GM21723 (cell line): Measurements from ENCODE around the gene GLB1L.
"Not testable (repeated sequence)": the region's sequence is repeated elsewhere in the genome, so short reads cannot be mapped to it uniquely, and the experiment has no call there.

ENCODE experiments used
- ATAC-seq: cut with Tn5 transposase; IDR thresholded peaks from one replicate; pipeline ENCODE4 v1.9.1; 2021; ENCODE audit warnings: mild to moderate bottlenecking, moderate library complexity; ENCODE audit not compliant: unreplicated experiment

The GLB1L gene

GRCh38 chr2:219281588-219281987 lies 36.3 kb upstream of the GLB1L start:
- ATAC-seq = no peak

GRCh38 chr2:219280651-219281050 lies 35.4 kb upstream of the GLB1L start:
- no peak for ATAC-seq

- no peak for ATAC-seq
Observed at GRCh38 chr2:219279916-219280516, 34.8 kb upstream of the GLB1L start.

- peak; percentile 88 for ATAC-seq
Observed at GRCh38 chr2:219279151-219279915, 34.1 kb upstream of the GLB1L start, which contains the start of gene DNAJB2. Gene DNAJB2 (plus strand): TSS chr2:219279366. CDS start chr2:219279834, 468 bp downstream.

GRCh38 chr2:219278655-219279150 lies 33.5 kb upstream of the GLB1L start:
- peak; percentile 5 for ATAC-seq

- ATAC-seq = peak; percentile 24
Observed at GRCh38 chr2:219277703-219278654, 32.7 kb upstream of the GLB1L start.

- no peak for ATAC-seq
Observed at GRCh38 chr2:219274361-219274921, 29.2 kb upstream of the GLB1L start.

- no peak for ATAC-seq
Observed at GRCh38 chr2:219273937-219274336, 28.7 kb upstream of the GLB1L start.

- ATAC-seq = no peak
Observed at GRCh38 chr2:219272995-219273394, 27.8 kb upstream of the GLB1L start.

GRCh38 chr2:219272356-219272755 lies 27.1 kb upstream of the GLB1L start:
- no peak for ATAC-seq

GRCh38 chr2:219271021-219271420 lies 25.8 kb upstream of the GLB1L start:
- no peak for ATAC-seq

GRCh38 chr2:219270055-219270372 lies 24.8 kb upstream of the GLB1L start:
- ATAC-seq = no peak

GRCh38 chr2:219269362-219270054 lies 24.3 kb upstream of the GLB1L start:
- no peak for ATAC-seq

- no peak for ATAC-seq
Observed at GRCh38 chr2:219268294-219268693, 23.1 kb upstream of the GLB1L start.

- no peak for ATAC-seq
Observed at GRCh38 chr2:219266886-219267285, 21.6 kb upstream of the GLB1L start.

GRCh38 chr2:219266232-219266631 lies 21.0 kb upstream of the GLB1L start:
- ATAC-seq = no peak

GRCh38 chr2:219261024-219261855 lies 16.0 kb upstream of the GLB1L start:
- no peak for ATAC-seq

- not testable (repeated sequence) for ATAC-seq
Observed at GRCh38 chr2:219258942-219259341, 13.7 kb upstream of the GLB1L start.

GRCh38 chr2:219254590-219255201 lies 9.5 kb upstream of the GLB1L start:
- ATAC-seq = peak; percentile 35
